Uterus (tissue), 2 donors: ENCODE measurements around the gene BLID.

Experiments used
- CTCF ChIP-seq, 4 experiments: fragments of 200-600 bp in 2 of 4; fragments of 450-650 bp in 2 of 4; sonication (generic) in 2 of 4; IDR thresholded peaks; one replicate each; pipeline ENCODE4 v1.5.1; 2016 to 2019; ENCODE audit warnings: antibody characterized with exemption in 4 of 4, mild to moderate bottlenecking in 2 of 4, moderate library complexity in 1 of 4
- POLR2A ChIP-seq, 2 donors: fragments of 450-650 bp; IDR thresholded peaks; one replicate each; pipeline ENCODE4 v1.6.1; 2016; ENCODE audit warnings: antibody characterized with exemption in 2 of 2, mild to moderate bottlenecking in 1 of 2, moderate library complexity in 1 of 2

GRCh38 chr11:122107566-122107965 lies 8.4 kb downstream of the BLID start:
- TF ChIP-seq CTCF (IDR thresholded peaks at IDR 0.05) (no peak), POLR2A (IDR thresholded peaks at IDR 0.05) (no peak)
